Stomach (tissue), 4 donors: Measurements from ENCODE around the gene FTO.

Source experiments
- POLR2AphosphoS5 ChIP-seq, 3 donors: sonication (generic); formaldehyde crosslinking; IDR thresholded peaks; one replicate each; pipeline ENCODE4 v1.6.1; 2016; ENCODE audit warnings: antibody characterized with exemption in 3 of 3
- TF ChIP-seq, protein P1 (sequence below), 7 experiments: fragments of 450-650 bp in 4 of 7; fragments of 200-600 bp in 3 of 7; sonication (generic) in 3 of 7; IDR thresholded peaks; one replicate each; pipeline ENCODE4 v1.5.1; 2016 to 2019; ENCODE audit warnings: antibody characterized with exemption in 7 of 7, control low read depth in 2 of 7, mild to moderate bottlenecking in 1 of 7

GRCh38 chr16:53996961-53997360 is 293.0 kb downstream of the FTO start:
- TF ChIP-seq, protein P1, sequence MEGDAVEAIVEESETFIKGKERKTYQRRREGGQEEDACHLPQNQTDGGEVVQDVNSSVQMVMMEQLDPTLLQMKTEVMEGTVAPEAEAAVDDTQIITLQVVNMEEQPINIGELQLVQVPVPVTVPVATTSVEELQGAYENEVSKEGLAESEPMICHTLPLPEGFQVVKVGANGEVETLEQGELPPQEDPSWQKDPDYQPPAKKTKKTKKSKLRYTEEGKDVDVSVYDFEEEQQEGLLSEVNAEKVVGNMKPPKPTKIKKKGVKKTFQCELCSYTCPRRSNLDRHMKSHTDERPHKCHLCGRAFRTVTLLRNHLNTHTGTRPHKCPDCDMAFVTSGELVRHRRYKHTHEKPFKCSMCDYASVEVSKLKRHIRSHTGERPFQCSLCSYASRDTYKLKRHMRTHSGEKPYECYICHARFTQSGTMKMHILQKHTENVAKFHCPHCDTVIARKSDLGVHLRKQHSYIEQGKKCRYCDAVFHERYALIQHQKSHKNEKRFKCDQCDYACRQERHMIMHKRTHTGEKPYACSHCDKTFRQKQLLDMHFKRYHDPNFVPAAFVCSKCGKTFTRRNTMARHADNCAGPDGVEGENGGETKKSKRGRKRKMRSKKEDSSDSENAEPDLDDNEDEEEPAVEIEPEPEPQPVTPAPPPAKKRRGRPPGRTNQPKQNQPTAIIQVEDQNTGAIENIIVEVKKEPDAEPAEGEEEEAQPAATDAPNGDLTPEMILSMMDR (IDR thresholded peaks at IDR 0.05), result no peak
- no peak for TF ChIP-seq POLR2AphosphoS5 (IDR thresholded peaks at IDR 0.05)
